Measurements from ENCODE around the gene CCDC30.
"Not testable (repeated sequence)": the region's sequence is repeated elsewhere in the genome, so short reads cannot be mapped to it uniquely, and the experiment has no call there.

Gene CCDC30

DNA sequence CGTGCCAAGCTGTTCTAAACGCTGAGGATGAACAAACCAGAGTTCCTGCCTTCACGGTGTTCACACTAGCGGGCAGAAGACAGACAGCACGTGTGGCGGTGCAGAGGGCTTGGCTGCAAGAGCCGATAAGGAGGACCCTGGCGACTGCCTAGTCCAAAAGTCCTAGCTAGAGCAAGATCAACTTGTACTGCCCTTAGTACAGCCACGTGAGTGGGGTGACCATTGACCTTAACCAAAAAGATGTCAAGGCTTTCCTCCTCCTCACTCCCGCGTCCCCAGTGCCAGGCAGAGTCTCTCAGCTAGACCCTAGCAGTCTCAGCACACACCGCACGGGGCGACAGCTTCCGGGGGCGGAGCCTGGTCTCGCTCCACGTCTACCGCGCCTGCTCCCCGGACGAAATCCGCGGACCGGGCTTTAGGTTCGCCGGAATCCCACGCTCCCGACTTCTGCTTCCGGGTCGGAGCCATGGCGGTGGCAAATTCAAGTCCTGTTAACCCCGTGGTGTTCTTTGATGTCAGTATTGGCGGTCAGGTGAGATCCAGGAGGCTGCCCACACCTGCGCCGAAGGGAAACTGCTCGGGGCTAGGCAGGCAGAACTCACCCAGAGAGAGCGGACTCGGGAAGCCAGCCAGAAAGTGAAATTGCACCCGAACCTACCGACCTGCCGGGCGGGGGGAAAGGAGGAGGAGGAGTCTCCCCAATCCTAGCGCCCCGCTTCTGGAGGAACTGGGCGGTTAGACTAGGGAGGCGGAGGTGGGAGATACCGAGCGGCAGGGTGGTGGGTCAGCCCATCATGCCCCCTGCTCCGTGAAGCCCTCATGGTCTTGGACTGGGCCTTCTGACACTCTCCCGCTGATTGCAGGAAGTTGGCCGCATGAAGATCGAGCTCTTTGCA lies 195.1 kb downstream of the CCDC30 start, which contains the start of gene PPIH:
Gene PPIH (plus strand): TSS at position 443 of the 896 bp plus-strand sequence. CDS start 24 bp downstream, at position 467.
- peak; percentile 91 for DNase-seq (ENCODE audit: low read depth)

DNA sequence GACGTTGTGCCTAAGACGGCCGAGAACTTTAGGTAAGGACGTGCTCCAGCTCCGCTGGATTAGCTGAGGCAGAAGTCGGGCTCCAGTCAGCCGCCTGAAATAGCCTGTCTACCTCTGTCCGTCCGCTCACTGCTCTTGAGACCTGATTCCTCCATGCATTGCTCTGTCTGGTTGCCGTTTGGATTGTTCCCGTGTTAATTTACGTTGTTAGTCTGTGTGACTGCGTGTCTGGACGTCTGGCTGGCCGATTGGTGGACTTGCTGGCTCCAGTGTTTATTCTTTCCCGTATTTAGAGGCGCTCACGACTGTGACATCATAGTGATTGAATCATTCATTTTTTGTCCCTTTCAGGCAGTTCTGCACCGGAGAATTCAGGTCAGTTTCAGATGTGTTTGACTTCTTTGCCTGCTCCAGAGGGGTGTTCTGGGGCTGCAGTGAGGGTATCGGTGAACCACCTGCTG lies 195.8 kb downstream of the CCDC30 start:
- no peak for DNase-seq (ENCODE audit: low read depth)

DNA sequence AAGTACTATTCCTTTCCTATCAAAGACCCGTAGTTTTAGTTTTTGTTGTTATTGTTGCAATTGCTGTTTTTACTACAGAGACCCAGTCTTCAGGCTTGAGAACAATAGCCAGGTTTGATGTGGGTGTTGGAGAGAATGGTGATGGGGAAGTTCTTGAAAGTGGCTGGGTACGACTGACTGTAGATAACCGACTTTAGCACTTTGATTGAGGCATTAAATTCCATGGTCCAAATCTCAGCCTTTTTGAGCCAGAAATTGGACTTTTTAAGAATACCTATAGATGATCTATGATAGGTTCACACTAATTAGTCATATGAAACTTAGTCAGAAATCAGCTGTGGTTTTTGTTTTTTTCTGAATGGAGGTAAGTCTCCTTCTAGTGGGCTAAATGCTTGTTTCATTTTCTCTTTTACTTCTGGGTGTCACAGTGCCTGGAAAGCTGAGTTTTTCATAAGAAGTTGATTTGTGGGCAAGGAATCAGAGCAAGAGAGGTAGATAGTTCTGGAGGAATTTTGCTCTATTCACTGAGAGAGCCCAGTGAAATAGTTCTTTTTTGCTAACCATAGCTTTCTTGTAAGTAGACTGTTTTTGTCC lies 197.9 kb downstream of the CCDC30 start:
- DNase-seq (ENCODE audit: low read depth), result no peak

DNA sequence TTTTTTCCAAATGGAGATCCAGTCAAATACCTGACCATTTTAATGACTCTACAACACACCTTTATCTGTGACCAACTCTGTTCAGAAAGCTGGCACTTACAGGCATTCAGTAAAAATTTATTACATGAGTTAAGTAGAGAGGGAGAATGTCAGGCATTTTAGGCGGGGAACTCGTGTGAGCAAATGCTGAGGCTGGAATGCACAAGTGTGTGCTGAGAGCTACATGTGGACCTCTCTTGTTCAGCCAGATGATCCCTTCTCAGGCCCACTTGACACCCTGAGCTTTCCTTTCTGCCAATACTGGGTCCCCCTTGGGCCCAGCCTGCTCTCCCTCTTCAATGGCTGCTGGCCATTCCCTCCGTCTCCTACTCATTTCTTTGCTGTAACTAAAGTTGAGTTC lies 206.8 kb downstream of the CCDC30 start:
- no peak for DNase-seq (ENCODE audit: low read depth)

DNA sequence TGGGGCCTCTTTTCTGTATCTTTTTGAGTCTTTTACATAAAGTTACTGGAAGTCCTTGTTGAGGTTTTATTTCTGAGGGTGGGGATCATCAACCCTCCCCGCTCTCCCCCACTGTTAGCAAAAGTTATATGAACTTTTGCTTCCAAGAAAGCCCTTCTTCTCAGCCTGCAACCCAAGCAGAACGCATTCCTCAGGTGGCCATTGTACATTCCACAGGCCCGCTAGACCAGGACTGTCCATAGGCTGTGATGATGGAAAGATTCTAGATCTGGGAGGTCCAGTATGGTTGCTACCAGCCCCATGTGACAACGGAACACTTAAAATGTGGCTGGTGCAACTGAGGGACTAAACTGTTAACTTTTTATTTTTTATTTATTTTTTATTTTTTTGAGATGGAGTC lies 207.3 kb downstream of the CCDC30 start:
- DNase-seq (ENCODE audit: low read depth), result no peak

DNA sequence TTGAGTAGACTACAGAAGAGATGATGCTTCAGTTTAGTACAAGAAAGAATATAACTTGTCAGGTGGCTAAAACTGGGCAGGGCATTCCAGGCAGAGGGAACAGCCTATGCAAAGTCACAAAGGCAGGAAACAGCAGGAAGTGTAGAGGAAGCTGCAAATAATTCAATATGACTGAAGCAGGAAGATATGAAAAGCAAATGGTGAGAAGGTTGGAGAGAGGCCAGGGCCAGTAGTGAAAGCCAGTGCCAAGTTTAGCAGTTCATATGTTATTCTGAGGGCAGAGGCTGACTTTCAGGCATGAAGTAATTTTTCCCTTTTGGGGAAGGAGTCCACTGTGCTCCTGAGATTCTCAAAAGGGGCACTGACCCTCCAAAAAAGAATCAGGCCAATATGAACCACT lies 211.1 kb downstream of the CCDC30 start:
- no peak for DNase-seq (ENCODE audit: low read depth)

DNA sequence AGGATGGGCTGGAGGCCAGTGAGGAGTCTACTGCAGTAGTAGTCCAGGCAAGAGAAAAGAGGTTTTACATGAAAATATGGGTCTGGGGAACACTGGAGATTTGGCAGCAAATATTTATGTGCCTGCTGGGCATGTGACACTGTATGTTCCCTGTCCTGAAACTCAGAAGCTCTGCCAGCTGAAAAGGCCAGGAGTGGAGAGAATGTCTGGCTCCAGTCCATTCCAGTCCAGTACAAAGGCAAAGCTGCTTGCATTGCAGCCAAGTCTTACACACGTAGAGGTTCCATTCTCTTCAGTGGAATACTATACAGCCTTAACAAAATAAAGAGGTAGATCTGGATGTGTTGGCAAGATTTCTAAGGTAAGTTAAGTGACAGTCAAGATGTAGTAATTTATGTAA lies 211.6 kb downstream of the CCDC30 start:
- DNase-seq (ENCODE audit: low read depth), result no peak

DNA sequence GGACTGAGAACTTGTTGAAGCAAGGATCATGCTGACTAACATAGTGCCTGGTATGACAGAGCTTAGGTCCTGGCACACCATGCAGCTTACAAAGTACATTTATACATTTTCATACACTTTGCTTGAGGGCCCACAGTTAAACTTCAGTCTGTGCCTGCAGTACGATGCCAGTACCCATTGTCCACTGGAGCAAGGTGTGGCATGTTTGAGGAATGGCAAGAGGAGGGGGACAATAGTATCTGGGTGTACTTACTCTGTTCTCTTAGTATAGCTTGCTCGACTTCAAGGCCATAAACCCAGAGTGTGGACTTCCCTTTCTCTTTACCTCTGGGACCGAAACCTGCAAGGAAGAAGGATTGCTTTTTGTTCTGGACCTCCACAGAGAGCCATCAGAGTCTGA lies 212.4 kb downstream of the CCDC30 start:
- DNase-seq (ENCODE audit: low read depth), result no peak

DNA sequence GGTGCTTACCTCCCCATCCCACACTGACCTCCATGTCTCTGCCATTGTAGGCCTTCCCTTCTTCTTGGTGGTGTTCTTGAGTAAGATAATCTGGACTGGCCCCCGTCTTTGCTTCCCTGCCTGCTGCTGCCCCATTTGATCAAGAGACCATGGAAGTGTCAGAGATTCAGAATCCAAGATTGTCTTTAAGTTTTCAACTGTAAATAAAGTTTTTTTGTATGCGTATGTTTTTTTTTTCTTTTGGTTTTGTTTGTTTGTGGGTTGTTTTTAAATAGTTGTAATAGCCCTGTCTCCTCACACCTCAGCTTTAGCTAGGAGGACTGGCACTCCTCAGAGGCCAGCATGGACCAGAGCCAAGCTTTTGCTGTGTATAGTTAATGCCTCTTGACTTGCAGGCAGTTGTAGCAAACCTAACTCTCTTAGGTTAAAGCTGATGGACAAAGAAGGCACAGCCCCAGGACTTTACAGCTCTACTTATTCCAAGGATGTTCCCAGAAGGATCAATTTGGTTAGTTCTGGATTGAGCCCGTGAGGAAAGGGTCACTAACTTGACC lies 213.5 kb downstream of the CCDC30 start:
- no peak for DNase-seq (ENCODE audit: low read depth)

DNA sequence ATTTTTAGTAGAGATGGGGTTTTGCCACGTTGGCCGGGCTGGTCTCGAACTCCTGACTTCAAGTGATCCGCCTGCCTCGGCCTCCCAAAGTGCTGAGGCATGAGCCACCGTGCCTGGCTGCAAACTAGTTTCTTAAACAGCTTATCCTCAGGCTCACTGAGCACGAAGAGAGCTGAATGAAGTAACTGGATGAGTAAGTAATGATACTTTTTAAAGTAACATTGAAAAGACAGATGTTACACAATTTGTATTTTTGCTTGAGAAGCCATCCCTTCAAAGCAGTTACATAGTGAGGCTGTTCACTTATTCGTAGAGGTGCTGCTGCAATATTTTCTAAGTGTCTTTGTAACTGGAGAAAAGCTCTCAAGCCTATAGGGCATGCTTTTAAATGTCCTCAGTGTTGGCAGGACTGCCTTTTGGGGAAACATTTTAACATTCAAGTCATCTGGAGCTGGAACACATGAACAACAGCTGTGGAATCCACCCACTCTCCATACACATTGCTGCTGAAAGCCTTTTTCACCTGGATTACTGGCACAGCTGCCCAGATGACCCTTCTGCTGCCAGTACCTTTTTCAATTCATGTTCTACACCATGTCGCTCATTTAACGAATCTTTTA lies 216.4 kb downstream of the CCDC30 start:
- no peak for DNase-seq (ENCODE audit: low read depth)

DNA sequence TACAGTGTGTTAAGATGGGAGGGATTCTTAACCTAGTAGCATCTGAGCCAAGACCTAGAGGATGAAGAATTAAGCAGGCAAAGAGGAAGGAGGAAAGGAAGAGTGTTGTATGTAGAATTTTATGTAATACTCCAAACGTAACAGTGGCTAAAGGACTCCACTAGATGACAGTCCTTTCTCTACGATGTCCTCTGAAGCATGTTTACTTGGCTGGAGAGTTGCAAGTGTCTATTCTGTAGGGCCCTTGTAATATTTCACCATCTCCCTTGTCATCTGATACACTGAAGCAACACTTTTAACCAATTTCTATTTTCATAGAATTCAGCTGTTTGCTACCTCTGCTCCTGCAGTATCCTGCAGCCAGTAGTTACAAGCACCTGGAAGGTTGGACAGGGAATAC lies 217.0 kb downstream of the CCDC30 start:
- DNase-seq (ENCODE audit: low read depth), result no peak

DNA sequence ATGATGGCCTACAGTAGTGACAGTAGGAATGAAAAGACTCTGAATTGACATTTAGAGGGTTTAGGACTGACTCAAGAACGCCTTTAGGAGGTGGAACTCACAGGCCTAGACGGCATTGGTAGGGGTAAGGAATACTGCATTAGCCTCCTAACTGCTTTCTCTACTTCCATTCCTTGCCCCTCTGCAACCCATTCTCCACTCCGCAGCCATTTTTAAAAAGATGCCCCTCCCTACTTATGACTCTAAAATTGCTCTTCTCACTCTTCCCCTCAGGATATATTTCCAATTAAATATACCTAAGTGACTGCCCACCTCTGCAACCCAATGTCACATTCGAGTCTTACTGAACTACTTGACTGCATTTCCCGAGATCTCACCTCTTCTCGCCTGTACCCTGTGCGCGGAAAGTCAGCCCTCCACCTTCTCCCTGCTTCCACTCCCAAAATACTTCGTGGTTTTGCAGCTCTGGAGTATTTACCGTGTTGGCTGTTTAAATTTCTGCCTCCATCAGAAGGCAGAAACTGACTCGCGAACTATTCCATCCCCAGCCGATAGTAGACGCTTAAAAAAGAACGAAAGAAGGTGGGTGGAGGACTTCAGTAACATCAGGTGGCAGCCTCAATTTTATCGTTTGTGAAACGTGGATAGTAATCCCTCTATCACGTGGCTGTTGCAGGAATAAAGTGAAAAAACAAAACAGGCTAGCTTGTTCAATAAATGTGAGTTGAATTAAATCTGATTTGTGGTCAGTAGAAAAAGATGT lies 218.0 kb downstream of the CCDC30 start:
- DNase-seq (ENCODE audit: low read depth), result no peak

DNA sequence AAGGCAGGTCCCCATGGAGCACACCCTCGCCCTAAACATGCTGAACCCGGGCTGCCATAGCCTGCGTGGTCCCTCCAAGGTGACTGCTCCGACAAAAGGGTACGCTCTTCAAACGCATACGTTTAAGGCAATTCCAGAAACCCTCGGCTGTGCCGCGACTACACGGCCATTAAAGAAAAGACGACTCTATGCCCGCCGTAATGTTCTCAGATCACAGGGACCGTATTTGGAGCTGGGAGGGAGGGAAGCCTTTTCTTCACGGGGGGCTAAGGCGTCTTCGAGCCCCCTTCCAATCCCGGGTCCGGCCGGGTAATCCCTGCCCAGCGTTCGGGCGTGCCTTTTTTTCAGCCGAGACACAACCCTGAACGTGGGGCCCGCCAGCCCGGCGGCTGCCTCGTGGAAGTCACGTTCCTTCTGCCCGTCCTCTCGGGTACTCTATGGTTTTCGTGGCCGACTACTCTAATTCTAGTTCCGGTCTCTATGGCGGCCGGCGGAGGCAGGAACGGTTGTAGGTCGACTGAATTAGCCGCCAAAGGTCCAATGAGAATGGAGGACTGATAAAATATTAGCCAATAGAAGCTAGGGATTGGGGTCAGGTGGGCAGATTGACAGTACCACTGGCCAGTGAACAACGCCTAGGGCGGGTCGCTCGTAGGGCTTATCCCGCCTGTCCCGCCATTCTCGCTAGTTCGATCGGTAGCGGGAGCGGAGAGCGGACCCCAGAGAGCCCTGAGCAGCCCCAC lies 218.8 kb downstream of the CCDC30 start, which contains the start of gene YBX1:
Gene YBX1 (plus strand): TSS at position 678 of the 743 bp plus-strand sequence. CDS start 148 bp downstream, outside the sequence.
- peak; percentile 98 for DNase-seq (ENCODE audit: low read depth)

DNA sequence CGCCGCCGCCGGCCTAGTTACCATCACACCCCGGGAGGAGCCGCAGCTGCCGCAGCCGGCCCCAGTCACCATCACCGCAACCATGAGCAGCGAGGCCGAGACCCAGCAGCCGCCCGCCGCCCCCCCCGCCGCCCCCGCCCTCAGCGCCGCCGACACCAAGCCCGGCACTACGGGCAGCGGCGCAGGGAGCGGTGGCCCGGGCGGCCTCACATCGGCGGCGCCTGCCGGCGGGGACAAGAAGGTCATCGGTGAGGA lies 219.3 kb downstream of the CCDC30 start:
- DNase-seq (ENCODE audit: low read depth), result not testable (repeated sequence)

DNA sequence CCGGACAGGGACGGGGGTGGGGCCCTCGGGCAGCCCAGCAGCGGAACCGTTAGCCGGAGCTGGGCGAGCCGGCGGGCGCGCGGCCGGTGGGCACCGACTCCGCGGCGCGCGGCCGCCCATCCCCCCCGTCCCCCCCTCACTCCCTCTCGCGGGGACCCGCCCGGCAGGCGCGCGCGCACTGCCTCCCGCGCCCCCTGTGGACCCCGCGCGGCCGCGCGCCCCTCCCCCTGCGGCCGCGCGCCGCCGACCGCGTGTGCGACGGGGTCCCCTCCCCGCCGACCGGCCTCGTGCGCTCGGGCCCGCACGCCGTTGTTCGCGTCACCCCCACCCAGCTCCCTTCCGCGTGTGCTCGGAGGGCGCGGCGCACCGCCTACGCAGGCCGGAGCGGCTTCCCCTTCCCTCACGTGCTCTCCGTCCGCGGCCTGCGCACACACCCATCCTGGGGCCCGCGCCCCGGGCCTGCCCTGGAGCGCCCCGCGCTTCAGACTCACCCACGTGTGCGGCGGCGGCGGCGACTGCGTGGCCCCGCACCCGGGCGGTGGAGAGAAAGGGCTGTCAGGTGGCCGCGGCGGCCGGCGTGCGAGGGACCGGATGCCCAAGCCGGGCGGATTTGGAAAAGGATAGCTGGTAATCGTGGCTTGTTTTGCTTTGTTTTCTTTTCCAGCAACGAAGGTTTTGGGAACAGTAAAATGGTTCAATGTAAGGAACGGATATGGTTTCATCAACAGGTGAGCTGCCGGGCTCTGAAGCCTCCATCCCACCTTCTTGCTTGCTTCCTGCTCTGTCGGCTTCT lies 219.8 kb downstream of the CCDC30 start:
- peak; percentile 65 for DNase-seq (ENCODE audit: low read depth)

DNA sequence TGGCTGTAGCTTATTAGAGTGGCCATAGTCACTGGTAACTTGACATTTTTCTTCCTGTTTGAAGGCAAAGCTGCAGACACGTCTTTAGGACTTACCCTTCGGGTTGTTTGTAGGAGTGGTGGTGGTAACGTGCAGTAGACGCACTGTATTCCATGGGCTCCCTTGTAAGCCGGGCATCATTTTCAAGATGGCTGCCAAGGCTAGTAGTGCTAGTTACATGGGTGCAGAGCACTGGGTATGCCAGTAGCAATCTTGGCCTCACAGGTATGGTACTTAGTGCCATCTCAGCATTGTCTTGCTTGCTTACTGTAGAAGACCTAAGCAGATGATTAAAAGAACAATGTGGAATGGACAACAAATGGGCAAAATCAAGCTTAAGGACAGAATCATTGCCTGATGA lies 221.1 kb downstream of the CCDC30 start:
- no peak for DNase-seq (ENCODE audit: low read depth)

DNA sequence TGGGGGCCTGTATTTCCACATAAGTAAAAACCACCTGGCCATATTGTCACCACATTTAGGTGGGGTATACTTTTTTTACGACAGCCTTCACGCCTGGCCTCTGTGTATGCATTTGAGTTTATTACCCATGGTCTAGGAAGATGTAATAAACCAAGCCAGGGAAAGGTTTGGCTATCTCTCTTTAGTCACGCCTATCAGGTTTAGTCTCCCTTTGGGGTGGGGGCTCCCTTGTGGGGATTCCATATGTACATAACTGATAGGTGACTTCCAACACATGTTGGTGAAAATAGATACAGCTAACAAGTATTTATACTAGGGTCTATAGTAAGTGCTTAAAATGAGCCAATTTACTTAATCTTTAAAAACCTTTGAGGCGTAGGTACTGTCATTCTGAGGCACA lies 223.3 kb downstream of the CCDC30 start:
- DNase-seq (ENCODE audit: low read depth), result peak; percentile 55

DNA sequence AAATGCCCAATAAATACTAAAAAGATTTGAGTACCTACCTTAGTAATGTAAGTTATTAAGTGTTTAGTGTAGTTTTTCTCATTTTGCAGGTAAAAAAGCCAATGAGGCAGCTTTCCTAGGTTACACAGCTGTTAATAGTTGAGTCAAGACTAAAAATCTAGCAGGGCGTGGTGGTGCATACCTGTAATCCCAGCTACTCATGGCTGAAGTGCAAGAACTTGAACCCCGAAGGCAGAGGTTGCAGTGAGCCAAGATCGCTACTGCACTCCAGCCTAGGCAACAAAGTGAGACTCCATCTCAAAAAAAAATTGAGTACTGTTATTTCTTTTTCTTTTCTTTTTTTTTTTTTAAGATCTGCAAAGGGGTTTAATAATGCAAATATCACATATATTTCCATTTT lies 226.8 kb downstream of the CCDC30 start:
- no peak for DNase-seq (ENCODE audit: low read depth)

DNA sequence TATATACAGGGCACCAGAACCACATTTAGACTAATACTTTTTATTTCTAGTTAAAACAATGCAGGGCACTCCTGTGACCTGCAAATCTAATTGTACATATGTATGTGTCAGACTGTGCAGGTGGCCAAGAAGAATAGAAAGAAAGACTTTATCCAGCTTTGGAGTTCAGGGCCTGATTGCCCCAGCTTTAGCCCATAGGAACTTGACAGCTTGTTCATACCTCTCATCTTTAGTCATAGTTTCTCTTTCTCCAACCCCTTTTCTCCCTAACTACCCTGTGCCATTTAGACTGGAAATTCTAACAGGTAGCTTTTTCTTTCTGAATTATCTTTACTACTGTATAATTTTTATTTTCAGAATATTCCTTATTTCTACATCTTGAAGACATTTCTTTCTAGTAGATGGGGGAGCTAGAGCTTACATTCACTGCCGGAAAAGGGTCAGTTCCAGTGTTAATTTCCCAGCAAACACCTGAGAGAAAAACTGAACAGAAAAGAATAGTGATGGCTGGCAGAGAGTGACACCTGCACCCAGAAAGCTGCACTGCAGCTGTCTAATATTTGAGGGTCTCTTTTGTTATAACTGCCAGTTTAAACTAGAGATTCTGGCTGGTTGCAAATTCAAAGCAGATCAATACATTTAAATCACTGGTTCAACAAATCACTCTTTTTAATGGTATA lies 227.5 kb downstream of the CCDC30 start:
- DNase-seq (ENCODE audit: low read depth), result no peak

DNA sequence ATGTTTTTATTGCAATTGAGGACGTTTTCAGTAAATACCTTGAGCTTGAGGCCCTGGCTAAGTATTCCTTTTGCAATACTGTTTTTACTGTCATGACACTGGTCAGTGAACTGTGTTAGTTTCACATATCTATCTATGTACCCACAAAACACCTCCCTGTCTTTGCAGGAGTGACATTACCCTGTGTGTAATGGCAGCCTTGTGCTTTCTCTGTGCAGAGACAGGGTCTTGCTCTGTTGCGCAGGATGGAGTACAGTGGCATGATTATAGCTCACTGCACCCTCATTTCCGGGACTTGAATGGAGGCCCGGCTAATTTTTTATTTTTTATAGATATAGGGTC lies 228.0 kb downstream of the CCDC30 start:
- DNase-seq (ENCODE audit: low read depth), result no peak

Data from CMK (cell line).